Measurements from ENCODE around the gene TMEM178A.

TMEM178A gene

GRCh38 chr2:39689272-39689841 is 23.6 kb downstream of the TMEM178A start:
- TF ChIP-seq ZFX (IDR thresholded peaks at IDR 0.05; ENCODE audit: borderline replicate concordance): no peak
- no peak for TF ChIP-seq CTCF (IDR thresholded peaks at IDR 0.05)
- H3K27ac ChIP-seq: no peak overlapping the region

- no peak overlapping the region for H3K27ac ChIP-seq
- TF ChIP-seq CTCF (IDR thresholded peaks at IDR 0.05) (no peak), ZFX (IDR thresholded peaks at IDR 0.05; ENCODE audit: borderline replicate concordance) (no peak)
Measured at GRCh38 chr2:39689876-39690275, 24.2 kb downstream of the TMEM178A start.

DNA sequence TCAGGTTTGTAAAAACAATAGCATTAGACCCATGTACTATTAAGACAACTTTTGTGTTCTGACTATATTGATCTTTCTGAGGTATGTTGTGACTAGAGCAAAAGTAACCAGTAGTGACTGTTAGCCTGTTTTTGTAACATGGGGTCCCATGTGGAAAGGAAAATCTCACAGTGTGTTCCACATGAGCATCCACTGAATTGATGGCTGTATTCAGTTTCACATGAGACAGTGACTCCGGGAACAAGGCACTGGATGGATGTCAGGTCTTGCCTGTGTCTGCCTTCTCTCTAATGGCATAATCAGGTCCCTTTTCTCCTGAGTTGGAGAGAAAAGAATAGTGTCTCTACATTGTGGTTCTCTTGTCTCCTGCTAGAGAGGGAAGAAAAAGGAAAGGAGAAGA is 27.5 kb downstream of the TMEM178A start:
- no peak overlapping the region for H3K27ac ChIP-seq
- TF ChIP-seq CTCF (IDR thresholded peaks at IDR 0.05) (no peak), ZFX (IDR thresholded peaks at IDR 0.05; ENCODE audit: borderline replicate concordance) (no peak)

DNA sequence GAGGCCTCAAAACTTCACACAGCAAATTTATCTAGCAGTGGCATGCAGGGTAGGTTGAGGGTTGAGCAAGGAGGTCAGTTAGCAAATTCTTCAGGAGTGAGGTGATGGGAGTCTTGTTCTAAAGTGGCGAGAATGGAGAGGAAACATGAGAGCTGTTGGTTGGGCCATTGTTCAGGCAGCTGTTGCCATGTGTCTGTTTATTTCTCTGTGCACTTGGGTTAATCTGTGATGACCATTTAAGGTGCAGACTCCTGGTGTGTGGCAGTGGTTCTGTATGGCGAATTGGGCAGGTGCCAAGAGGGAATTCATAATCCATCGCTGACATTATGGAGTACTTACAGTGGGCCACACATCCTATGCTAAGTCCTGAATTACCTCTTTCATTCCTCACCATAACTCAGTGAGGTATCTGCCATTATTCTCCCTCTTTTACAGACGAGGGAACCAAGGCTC is 30.4 kb downstream of the TMEM178A start:
- H3K27ac ChIP-seq: no peak overlapping the region
- TF ChIP-seq CTCF (IDR thresholded peaks at IDR 0.05) (no peak), ZFX (IDR thresholded peaks at IDR 0.05; ENCODE audit: borderline replicate concordance) (no peak)

DNA sequence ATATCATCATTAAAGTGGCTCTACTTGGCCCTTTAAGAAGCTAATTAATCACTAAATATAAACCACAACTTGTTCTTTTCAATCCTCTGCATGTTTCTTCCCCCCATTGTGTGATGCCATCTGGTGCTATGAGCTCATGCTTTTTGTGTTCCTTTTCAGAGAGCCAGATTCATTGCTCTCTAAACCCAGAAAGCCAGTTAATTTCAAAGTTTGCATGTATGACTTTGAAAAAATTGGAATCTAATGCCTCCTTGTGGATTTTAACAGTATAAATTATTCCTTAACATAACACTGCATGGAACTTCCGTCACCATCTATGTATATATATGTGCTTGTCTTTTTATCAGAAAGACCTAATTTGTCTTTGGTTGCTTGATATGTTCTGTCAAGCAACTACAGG is 31.1 kb downstream of the TMEM178A start:
- TF ChIP-seq ZFX (IDR thresholded peaks at IDR 0.05; ENCODE audit: borderline replicate concordance): no peak
- peak; percentile 22; the same call in 1 of the 2 replicates for TF ChIP-seq CTCF (IDR thresholded peaks at IDR 0.05)
- H3K27ac ChIP-seq: no peak overlapping the region

GRCh38 chr2:39697454-39697853 is 31.7 kb downstream of the TMEM178A start:
- no peak for TF ChIP-seq ZFX (IDR thresholded peaks at IDR 0.05; ENCODE audit: borderline replicate concordance)
- no peak for TF ChIP-seq CTCF (IDR thresholded peaks at IDR 0.05)
- H3K27ac ChIP-seq: no peak overlapping the region

GRCh38 chr2:39701137-39701536 is 35.4 kb downstream of the TMEM178A start:
- TF ChIP-seq CTCF (IDR thresholded peaks at IDR 0.05) (no peak), ZFX (IDR thresholded peaks at IDR 0.05; ENCODE audit: borderline replicate concordance) (no peak)
- H3K27ac ChIP-seq: no peak overlapping the region

Measured in 22Rv1 (cell line).